Glomerular visceral epithelial cell (primary cell): ENCODE measurements around the gene SRRM1.
"Not testable (repeated sequence)": the region's sequence is repeated elsewhere in the genome, so short reads cannot be mapped to it uniquely, and the experiment has no call there.

Experiments
- DNase-seq: peaks from one replicate; pipeline ENCODE4 v3.0.0-alpha.2; 2016; ENCODE audit errors: extremely low spot score

SRRM1 gene

GRCh38 chr1:24717887-24718650 lies 75.0 kb downstream of the SRRM1 start:
- no peak for DNase-seq

- DNase-seq, result peak; percentile 44
Observed at GRCh38 chr1:24720152-24720551, 77.0 kb downstream of the SRRM1 start.

GRCh38 chr1:24721533-24721932 lies 78.4 kb downstream of the SRRM1 start:
- DNase-seq, result no peak

- not testable (repeated sequence) for DNase-seq
Observed at GRCh38 chr1:24722073-24723035, 79.3 kb downstream of the SRRM1 start.
